GM23338 (cell line): Measurements from ENCODE around the gene SURF4. TPM values are rescaled to one million over a fixed set of nuclear protein-coding genes. Genes with fewer than 3 reads are reported as not detected.

Experiments used
- ATAC-seq: fragments of 200-7000 bp; cut with Tn5 transposase; 3 replicates; pipeline ENCODE4 v1.9.1; 2020
- DNase-seq: peaks from one replicate; pipeline ENCODE4 v3.0.0-alpha.2; 2015; ENCODE audit warnings: low spot score
- H2AFZ ChIP-seq: fragments of 200-600 bp; sonication (generic); 2 replicates; pipeline ENCODE4 v1.8.0; 2016; ENCODE audit warnings: antibody characterized with exemption, mild to moderate bottlenecking, moderate library complexity
- H3F3A ChIP-seq: fragments of 200-600 bp; sonication (generic); replicated peaks from 2 replicates; pipeline ENCODE4 v1.8.0; 2017; ENCODE audit warnings: antibody characterized with exemption, mixed run types, low read depth
- H3K27ac ChIP-seq: fragments of 200-600 bp; sonication (generic); 2 replicates; pipeline ENCODE4 v1.6.1; 2016; ENCODE audit warnings: low read depth
- H3K27me3 ChIP-seq: fragments of 200-600 bp; sonication (generic); 2 replicates; pipeline ENCODE4 v1.8.0; 2016; ENCODE audit warnings: mild to moderate bottlenecking, mixed run types, moderate library complexity; ENCODE audit not compliant: insufficient read depth
- H3K36me3 ChIP-seq: fragments of 200-600 bp; sonication (generic); 2 replicates; pipeline ENCODE4 v1.8.0; 2016; ENCODE audit warnings: mild to moderate bottlenecking; ENCODE audit not compliant: insufficient read depth
- H3K4me1 ChIP-seq: fragments of 200-600 bp; sonication (generic); 2 replicates; pipeline ENCODE4 v1.8.0; 2016; ENCODE audit warnings: mild to moderate bottlenecking, moderate library complexity; ENCODE audit not compliant: insufficient read depth
- H3K4me2 ChIP-seq: fragments of 200-600 bp; sonication (generic); 2 replicates; pipeline ENCODE4 v1.7.1; 2017; ENCODE audit warnings: mixed run types
- H3K4me3 ChIP-seq: fragments of 200-600 bp; sonication (generic); 2 replicates; pipeline ENCODE4 v1.6.1; 2016; ENCODE audit warnings: mixed run types
- H3K79me2 ChIP-seq: fragments of 200-600 bp; sonication (generic); replicated peaks from 2 replicates; pipeline ENCODE4 v1.8.0; 2017; ENCODE audit warnings: mild to moderate bottlenecking; ENCODE audit not compliant: insufficient read depth
- H3K9me2 ChIP-seq: fragments of 200-600 bp; sonication (generic); 2 replicates; pipeline ENCODE4 v1.8.0; 2017; ENCODE audit not compliant: insufficient read depth
- H4K20me1 ChIP-seq: fragments of 200-600 bp; sonication (generic); replicated peaks from 2 replicates; pipeline ENCODE4 v1.8.0; 2017; ENCODE audit warnings: mild to moderate bottlenecking; ENCODE audit not compliant: insufficient read depth
- H3K27ac Mint-ChIP-seq: 2 replicates; pipeline ENCODE4 v1.8.0; 2020; ENCODE audit warnings: inconsistent platforms, mild to moderate bottlenecking, moderate library complexity, mixed read lengths
- H3K27me3 Mint-ChIP-seq: 3 replicates; pipeline ENCODE4 v1.8.0; 2022; ENCODE audit warnings: low read depth, mild to moderate bottlenecking, moderate library complexity, mixed read lengths, inconsistent platforms; ENCODE audit not compliant: insufficient read depth, poor library complexity
- H3K36me3 Mint-ChIP-seq: 3 replicates; pipeline ENCODE4 v1.8.0; 2021; ENCODE audit warnings: low read depth, mild to moderate bottlenecking, inconsistent platforms, moderate library complexity, mixed read lengths
- H3K4me1 Mint-ChIP-seq: 3 replicates; pipeline ENCODE4 v1.8.0; 2020; ENCODE audit warnings: mild to moderate bottlenecking, inconsistent platforms, mixed read lengths
- H3K4me3 Mint-ChIP-seq: 3 replicates; pipeline ENCODE4 v1.8.0; 2021; ENCODE audit warnings: moderate library complexity, mild to moderate bottlenecking, inconsistent platforms, mixed read lengths
- H3K9me3 Mint-ChIP-seq: 3 replicates; pipeline ENCODE4 v1.8.0; 2020; ENCODE audit warnings: moderate library complexity, mild to moderate bottlenecking, inconsistent platforms, mixed read lengths
- CREB1 ChIP-seq: fragments of 250-450 bp; sonication (Bioruptor Pico); IDR thresholded peaks from 2 replicates; pipeline ENCODE4 v1.5.0; 2020; ENCODE audit warnings: low read depth, mild to moderate bottlenecking, moderate library complexity
- ETS1 ChIP-seq: IDR thresholded peaks from 2 replicates; pipeline ENCODE4 v1.6.1; 2016; ENCODE audit warnings: antibody characterized with exemption
- EZH2 ChIP-seq: fragments of 200-600 bp; sonication (generic); IDR thresholded peaks from one replicate; pipeline ENCODE4 v1.8.0; 2017; ENCODE audit warnings: antibody characterized with exemption, mild to moderate bottlenecking, low read depth; ENCODE audit not compliant: unreplicated experiment
- EZH2phosphoT487 ChIP-seq: fragments of 200-600 bp; sonication (generic); IDR thresholded peaks from one replicate; pipeline ENCODE4 v1.8.1; 2018; ENCODE audit warnings: antibody characterized with exemption; ENCODE audit not compliant: unreplicated experiment
- JUNB ChIP-seq: IDR thresholded peaks from one replicate; pipeline ENCODE4 v1.6.1; 2016; ENCODE audit warnings: antibody characterized with exemption; ENCODE audit not compliant: unreplicated experiment
- NANOG ChIP-seq: IDR thresholded peaks from 2 replicates; pipeline ENCODE4 v1.6.1; 2016; ENCODE audit warnings: antibody characterized with exemption, borderline replicate concordance
- POLR2AphosphoS5 ChIP-seq: IDR thresholded peaks from 2 replicates; pipeline ENCODE4 v1.6.1; 2016; ENCODE audit warnings: antibody characterized with exemption, low read depth
- REST ChIP-seq: IDR thresholded peaks from one replicate; pipeline ENCODE4 v1.6.1; 2018; ENCODE audit warnings: antibody characterized with exemption; ENCODE audit not compliant: unreplicated experiment
- STAT1 ChIP-seq: IDR thresholded peaks from one replicate; pipeline ENCODE4 v1.6.1; 2016; ENCODE audit warnings: antibody characterized with exemption; ENCODE audit not compliant: unreplicated experiment
- ZNF114 ChIP-seq: fragments of 250-450 bp; sonication (Bioruptor Pico); IDR thresholded peaks from 2 replicates; pipeline ENCODE4 v1.5.0; 2020; ENCODE audit warnings: mild to moderate bottlenecking, moderate library complexity
- ZNF331 ChIP-seq: fragments of 250-450 bp; sonication (Bioruptor Pico); IDR thresholded peaks from 2 replicates; pipeline ENCODE4 v1.5.0; 2020; ENCODE audit warnings: low read depth, mild to moderate bottlenecking, moderate library complexity
- polyA plus RNA-seq: library from polyadenylated mRNA; unstranded; fragments of >200 nt; fragmentation: Nextera tagmentation; extraction: Ambion mirVana; gene quantifications from 2 replicates; pipeline ENCODE4 v1.2.1, GENCODE V29; 2016
- total RNA-seq: library from RNA; depleted of rRNA; stranded (reverse); fragments of >200 nt; shearing (Covaris generic); gene quantifications from 2 replicates; pipeline ENCODE4 v1.2.3, GENCODE V29; 2014
- TF ChIP-seq, protein P1 (sequence below), 2 experiments: fragments of 200-600 bp in 1 of 2; sonication (generic) in 1 of 2; conservative IDR thresholded peaks; 2 replicates each; pipeline versions ENCODE4 v1.5.1 to v1.6.1; 2016 to 2017; ENCODE audit warnings: antibody characterized with exemption in 2 of 2, low read depth in 2 of 2, mild to moderate bottlenecking in 2 of 2, moderate library complexity in 1 of 2
- TF ChIP-seq, protein P2 (sequence below): fragments of 250-450 bp; sonication (Bioruptor Pico); IDR thresholded peaks from 2 replicates; pipeline ENCODE4 v1.5.0; 2020; ENCODE audit warnings: mild to moderate bottlenecking, moderate library complexity

Gene SURF4
- total and polyA plus RNA-seq, 2 experiments from 2014 or later, result 66.3 to 242 TPM

DNA sequence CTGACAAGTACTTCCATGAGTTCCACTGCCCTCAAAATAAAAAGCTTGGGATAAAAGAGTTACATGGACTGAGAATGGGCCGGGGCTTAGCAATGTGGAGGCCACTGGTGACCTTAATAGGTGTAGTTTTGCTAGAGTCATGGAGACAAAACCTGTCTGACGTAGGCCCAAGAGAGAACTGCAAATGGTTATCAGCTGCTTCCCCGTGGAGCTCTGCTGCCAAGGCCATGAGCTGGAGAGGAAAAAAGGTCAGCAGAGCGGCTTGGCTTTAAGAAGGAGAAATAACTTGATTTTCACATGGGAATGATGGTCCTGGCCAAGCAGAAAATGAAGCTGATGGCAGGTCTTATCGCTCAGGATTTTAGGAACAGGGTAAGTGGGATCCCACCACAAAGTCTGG is 36.2 kb downstream of the SURF4 start:
- DNase-seq (no peak), ATAC-seq (no peak)
- Mint-ChIP-seq H3K4me3 (no peak overlapping the region; the same call in 2 of the 3 replicates), H3K9me3 (peaks cover 4% of the 10 kb centered on the region; the same call in 1 of the 3 replicates), H3K4me1 (peaks cover 11% of the 10 kb centered on the region), H3K27me3 (peaks cover 16% of the 10 kb centered on the region), H3K27ac (no peak overlapping the region), H3K36me3 (peaks cover 69% of the 10 kb centered on the region)
- TF ChIP-seq STAT1 (no peak), ZNF331 (CRISPR knock-in tag) (no peak), NANOG (no peak), ETS1 (no peak), EZH2phosphoT487 (no peak), POLR2AphosphoS5 (no peak), CREB1 (no peak), JUNB (no peak), REST (no peak), EZH2 (no peak), ZNF114 (CRISPR knock-in tag) (no peak)
- TF ChIP-seq, protein P1, sequence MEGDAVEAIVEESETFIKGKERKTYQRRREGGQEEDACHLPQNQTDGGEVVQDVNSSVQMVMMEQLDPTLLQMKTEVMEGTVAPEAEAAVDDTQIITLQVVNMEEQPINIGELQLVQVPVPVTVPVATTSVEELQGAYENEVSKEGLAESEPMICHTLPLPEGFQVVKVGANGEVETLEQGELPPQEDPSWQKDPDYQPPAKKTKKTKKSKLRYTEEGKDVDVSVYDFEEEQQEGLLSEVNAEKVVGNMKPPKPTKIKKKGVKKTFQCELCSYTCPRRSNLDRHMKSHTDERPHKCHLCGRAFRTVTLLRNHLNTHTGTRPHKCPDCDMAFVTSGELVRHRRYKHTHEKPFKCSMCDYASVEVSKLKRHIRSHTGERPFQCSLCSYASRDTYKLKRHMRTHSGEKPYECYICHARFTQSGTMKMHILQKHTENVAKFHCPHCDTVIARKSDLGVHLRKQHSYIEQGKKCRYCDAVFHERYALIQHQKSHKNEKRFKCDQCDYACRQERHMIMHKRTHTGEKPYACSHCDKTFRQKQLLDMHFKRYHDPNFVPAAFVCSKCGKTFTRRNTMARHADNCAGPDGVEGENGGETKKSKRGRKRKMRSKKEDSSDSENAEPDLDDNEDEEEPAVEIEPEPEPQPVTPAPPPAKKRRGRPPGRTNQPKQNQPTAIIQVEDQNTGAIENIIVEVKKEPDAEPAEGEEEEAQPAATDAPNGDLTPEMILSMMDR (conservative IDR thresholded peaks at IDR 0.05; ENCODE audit: low read depth in 2 of 2), result no peak
- TF ChIP-seq, protein P2, sequence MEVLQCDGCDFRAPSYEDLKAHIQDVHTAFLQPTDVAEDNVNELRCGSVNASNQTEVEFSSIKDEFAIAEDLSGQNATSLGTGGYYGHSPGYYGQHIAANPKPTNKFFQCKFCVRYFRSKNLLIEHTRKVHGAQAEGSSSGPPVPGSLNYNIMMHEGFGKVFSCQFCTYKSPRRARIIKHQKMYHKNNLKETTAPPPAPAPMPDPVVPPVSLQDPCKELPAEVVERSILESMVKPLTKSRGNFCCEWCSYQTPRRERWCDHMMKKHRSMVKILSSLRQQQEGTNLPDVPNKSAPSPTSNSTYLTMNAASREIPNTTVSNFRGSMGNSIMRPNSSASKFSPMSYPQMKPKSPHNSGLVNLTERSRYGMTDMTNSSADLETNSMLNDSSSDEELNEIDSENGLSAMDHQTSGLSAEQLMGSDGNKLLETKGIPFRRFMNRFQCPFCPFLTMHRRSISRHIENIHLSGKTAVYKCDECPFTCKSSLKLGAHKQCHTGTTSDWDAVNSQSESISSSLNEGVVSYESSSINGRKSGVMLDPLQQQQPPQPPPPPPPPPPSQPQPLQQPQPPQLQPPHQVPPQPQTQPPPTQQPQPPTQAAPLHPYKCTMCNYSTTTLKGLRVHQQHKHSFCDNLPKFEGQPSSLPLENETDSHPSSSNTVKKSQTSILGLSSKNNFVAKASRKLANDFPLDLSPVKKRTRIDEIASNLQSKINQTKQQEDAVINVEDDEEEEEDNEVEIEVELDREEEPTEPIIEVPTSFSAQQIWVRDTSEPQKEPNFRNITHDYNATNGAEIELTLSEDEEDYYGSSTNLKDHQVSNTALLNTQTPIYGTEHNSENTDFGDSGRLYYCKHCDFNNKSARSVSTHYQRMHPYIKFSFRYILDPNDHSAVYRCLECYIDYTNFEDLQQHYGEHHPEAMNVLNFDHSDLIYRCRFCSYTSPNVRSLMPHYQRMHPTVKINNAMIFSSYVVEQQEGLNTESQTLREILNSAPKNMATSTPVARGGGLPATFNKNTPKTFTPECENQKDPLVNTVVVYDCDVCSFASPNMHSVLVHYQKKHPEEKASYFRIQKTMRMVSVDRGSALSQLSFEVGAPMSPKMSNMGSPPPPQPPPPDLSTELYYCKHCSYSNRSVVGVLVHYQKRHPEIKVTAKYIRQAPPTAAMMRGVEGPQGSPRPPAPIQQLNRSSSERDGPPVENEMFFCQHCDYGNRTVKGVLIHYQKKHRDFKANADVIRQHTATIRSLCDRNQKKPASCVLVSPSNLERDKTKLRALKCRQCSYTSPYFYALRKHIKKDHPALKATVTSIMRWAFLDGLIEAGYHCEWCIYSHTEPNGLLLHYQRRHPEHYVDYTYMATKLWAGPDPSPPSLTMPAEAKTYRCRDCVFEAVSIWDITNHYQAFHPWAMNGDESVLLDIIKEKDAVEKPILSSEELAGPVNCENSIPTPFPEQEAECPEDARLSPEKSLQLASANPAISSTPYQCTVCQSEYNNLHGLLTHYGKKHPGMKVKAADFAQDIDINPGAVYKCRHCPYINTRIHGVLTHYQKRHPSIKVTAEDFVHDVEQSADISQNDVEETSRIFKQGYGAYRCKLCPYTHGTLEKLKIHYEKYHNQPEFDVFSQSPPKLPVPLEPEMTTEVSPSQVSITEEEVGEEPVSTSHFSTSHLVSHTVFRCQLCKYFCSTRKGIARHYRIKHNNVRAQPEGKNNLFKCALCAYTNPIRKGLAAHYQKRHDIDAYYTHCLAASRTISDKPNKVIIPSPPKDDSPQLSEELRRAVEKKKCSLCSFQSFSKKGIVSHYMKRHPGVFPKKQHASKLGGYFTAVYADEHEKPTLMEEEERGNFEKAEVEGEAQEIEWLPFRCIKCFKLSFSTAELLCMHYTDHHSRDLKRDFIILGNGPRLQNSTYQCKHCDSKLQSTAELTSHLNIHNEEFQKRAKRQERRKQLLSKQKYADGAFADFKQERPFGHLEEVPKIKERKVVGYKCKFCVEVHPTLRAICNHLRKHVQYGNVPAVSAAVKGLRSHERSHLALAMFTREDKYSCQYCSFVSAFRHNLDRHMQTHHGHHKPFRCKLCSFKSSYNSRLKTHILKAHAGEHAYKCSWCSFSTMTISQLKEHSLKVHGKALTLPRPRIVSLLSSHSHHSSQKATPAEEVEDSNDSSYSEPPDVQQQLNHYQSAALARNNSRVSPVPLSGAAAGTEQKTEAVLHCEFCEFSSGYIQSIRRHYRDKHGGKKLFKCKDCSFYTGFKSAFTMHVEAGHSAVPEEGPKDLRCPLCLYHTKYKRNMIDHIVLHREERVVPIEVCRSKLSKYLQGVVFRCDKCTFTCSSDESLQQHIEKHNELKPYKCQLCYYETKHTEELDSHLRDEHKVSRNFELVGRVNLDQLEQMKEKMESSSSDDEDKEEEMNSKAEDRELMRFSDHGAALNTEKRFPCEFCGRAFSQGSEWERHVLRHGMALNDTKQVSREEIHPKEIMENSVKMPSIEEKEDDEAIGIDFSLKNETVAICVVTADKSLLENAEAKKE (CRISPR knock-in tag), result no peak
- peaks cover 12% of the 10 kb centered on the region for H4K20me1 ChIP-seq
- H3K4me2 ChIP-seq, result no peak overlapping the region
- peaks cover 5% of the 10 kb centered on the region for H3K4me1 ChIP-seq
- H3K79me2 ChIP-seq, result peaks cover 13% of the 10 kb centered on the region
- no peak overlapping the region for H3K27ac ChIP-seq
- H3K4me3 ChIP-seq, result no peak overlapping the region
- peaks cover 21% of the 10 kb centered on the region for H3K36me3 ChIP-seq
- H3K9me2 ChIP-seq, result no peaks in the 10 kb centered on the region
- H3F3A ChIP-seq, result peaks cover 36% of the 10 kb centered on the region
- H3K27me3 ChIP-seq, result no peaks in the 10 kb centered on the region
- H2AFZ ChIP-seq, result no peak overlapping the region
